ENCODE data around the gene DYSF. TPM values are rescaled to one million over a fixed set of nuclear protein-coding genes. Genes with fewer than 3 reads are reported as not detected.

The DYSF gene
- total RNA-seq, 4 donors from 2014 or later = 1.7 to 5.0 (median 2.6) TPM

- no peak for DNase-seq (ENCODE audit: low spot score in 2 of 2)
- TF ChIP-seq POLR2A (IDR thresholded peaks at IDR 0.05) = no peak
- no peak for TF ChIP-seq POLR2AphosphoS5 (IDR thresholded peaks at IDR 0.05)
- no peak for TF ChIP-seq EP300 (IDR thresholded peaks at IDR 0.05)
- TF ChIP-seq CTCF (IDR thresholded peaks at IDR 0.05) = no peak
- Histone ChIP-seq H3K9me3 (no peaks in the 10 kb centered on the region), H3K27me3 (no peaks in the 10 kb centered on the region), H3K4me1 (peaks cover 3% of the 10 kb centered on the region), H3K36me3 (no peaks in the 10 kb centered on the region), H3K27ac (no peak overlapping the region), H3K4me3 (no peak overlapping the region)
- WGBS = 91% methylated on average over 9 of the region's 14 CpGs
These were observed 145.2 kb downstream of the DYSF start for GRCh38 chr2:71598526-71598925.

- no peaks in the 10 kb centered on the region for H3K9me3 ChIP-seq
- H3K36me3 ChIP-seq = no peaks in the 10 kb centered on the region
- no peak overlapping the region for H3K4me3 ChIP-seq
- no peak overlapping the region for H3K27ac ChIP-seq
- peaks cover 8% of the 10 kb centered on the region for H3K4me1 ChIP-seq
- TF ChIP-seq EP300 (IDR thresholded peaks at IDR 0.05) = no peak
- no peak for TF ChIP-seq CTCF (IDR thresholded peaks at IDR 0.05)
- no peak for TF ChIP-seq POLR2A (IDR thresholded peaks at IDR 0.05)
- TF ChIP-seq POLR2AphosphoS5 (IDR thresholded peaks at IDR 0.05) = no peak
- H3K27me3 ChIP-seq = no peaks in the 10 kb centered on the region
- 78% methylated on average over 8 of the region's 8 CpGs for WGBS
- DNase-seq (ENCODE audit: low spot score in 2 of 2) = no peak
These were observed 145.7 kb downstream of the DYSF start for GRCh38 chr2:71599038-71599437.

- no peak overlapping the region for H3K4me3 ChIP-seq
- no peak overlapping the region for H3K27ac ChIP-seq
- H3K4me1 ChIP-seq = peaks cover 15% of the 10 kb centered on the region
- TF ChIP-seq POLR2AphosphoS5 (IDR thresholded peaks at IDR 0.05) (no peak), POLR2A (IDR thresholded peaks at IDR 0.05) (no peak), EP300 (IDR thresholded peaks at IDR 0.05) (no peak), CTCF (IDR thresholded peaks at IDR 0.05) (no peak)
- H3K36me3 ChIP-seq = no peaks in the 10 kb centered on the region
- no peaks in the 10 kb centered on the region for H3K9me3 ChIP-seq
- H3K27me3 ChIP-seq = no peaks in the 10 kb centered on the region
- no peak for DNase-seq (ENCODE audit: low spot score in 2 of 2)
- whole genome bisulfite sequencing = 90% methylated on average over 13 of the region's 13 CpGs
These were observed 146.4 kb downstream of the DYSF start for GRCh38 chr2:71599646-71600236.

GRCh38 chr2:71600555-71600954 lies 147.2 kb downstream of the DYSF start:
- peaks cover 23% of the 10 kb centered on the region for H3K4me1 ChIP-seq
- H3K4me3 ChIP-seq = no peak overlapping the region
- no peak for TF ChIP-seq EP300 (IDR thresholded peaks at IDR 0.05)
- TF ChIP-seq POLR2A (IDR thresholded peaks at IDR 0.05) = no peak
- no peak for TF ChIP-seq CTCF (IDR thresholded peaks at IDR 0.05)
- TF ChIP-seq POLR2AphosphoS5 (IDR thresholded peaks at IDR 0.05) = no peak
- WGBS = 98% methylated on average over 9 of the region's 9 CpGs
- H3K27me3 ChIP-seq = no peaks in the 10 kb centered on the region
- no peaks in the 10 kb centered on the region for H3K36me3 ChIP-seq
- H3K27ac ChIP-seq = no peak overlapping the region
- DNase-seq (ENCODE audit: low spot score in 2 of 2) = no peak
- no peaks in the 10 kb centered on the region for H3K9me3 ChIP-seq

GRCh38 chr2:71601136-71602114 lies 148.1 kb downstream of the DYSF start:
- H3K36me3 ChIP-seq = no peaks in the 10 kb centered on the region
- DNase-seq (ENCODE audit: low spot score in 2 of 2) = peak; percentile 38 to 50
- no peaks in the 10 kb centered on the region for H3K9me3 ChIP-seq
- no peaks in the 10 kb centered on the region for H3K27me3 ChIP-seq
- no peak overlapping the region for H3K4me3 ChIP-seq
- H3K4me1 ChIP-seq = peaks cover 29% of the 10 kb centered on the region
- H3K27ac ChIP-seq = no peak overlapping the region
- TF ChIP-seq POLR2A (IDR thresholded peaks at IDR 0.05) (no peak), EP300 (IDR thresholded peaks at IDR 0.05) (no peak), CTCF (IDR thresholded peaks at IDR 0.05) (no peak), POLR2AphosphoS5 (IDR thresholded peaks at IDR 0.05) (no peak)
- 85% methylated on average over 8 of the region's 11 CpGs for WGBS
